Keratinocyte (primary cell): Measurements from ENCODE around the gene GPHB5. TPM values are rescaled to one million over a fixed set of nuclear protein-coding genes. Genes with fewer than 3 reads are reported as not detected.

Source experiments
- DNase-seq: peaks from one replicate; pipeline ENCODE4 v3.0.0-alpha.2; 2011; ENCODE audit warnings: low read depth, missing footprints, low spot score
- FAIRE-seq: peaks from 2 replicates; lab custom pipeline; 2011; peaks lifted over from hg19 to GRCh38; lab: Jason Lieb, UNC
- H2AFZ ChIP-seq: 2 replicates; pipeline ENCODE4 v1.6.0; 2012; ENCODE audit warnings: low read length, control low read depth, inconsistent platforms; ENCODE audit not compliant: control insufficient read depth
- H3K27ac ChIP-seq: 2 replicates; pipeline ENCODE4 v1.5.1; 2011; ENCODE audit warnings: low read length; ENCODE audit not compliant: control insufficient read depth, insufficient read depth
- H3K27me3 ChIP-seq: 3 replicates; pipeline ENCODE4 v1.6.0; 2011; ENCODE audit warnings: low read length; ENCODE audit not compliant: control insufficient read depth, insufficient read depth; ENCODE audit errors: extremely low read depth
- H3K36me3 ChIP-seq, 2 experiments: 2 replicates in 1 of 2; 3 replicates in 1 of 2; pipeline ENCODE4 v1.5.1; 2011; ENCODE audit warnings: low read length in 2 of 2, mild to moderate bottlenecking in 1 of 2; ENCODE audit not compliant: control insufficient read depth in 2 of 2, insufficient read depth in 2 of 2; ENCODE audit errors: extremely low read depth in 1 of 2
- H3K4me1 ChIP-seq: 3 replicates; pipeline ENCODE4 v1.5.1; 2011; ENCODE audit warnings: low read length; ENCODE audit not compliant: control insufficient read depth, insufficient read depth; ENCODE audit errors: extremely low read depth
- H3K4me2 ChIP-seq: 3 replicates; pipeline ENCODE4 v1.6.0; 2011; ENCODE audit warnings: low read depth, low read length; ENCODE audit not compliant: control insufficient read depth, insufficient read depth; ENCODE audit errors: extremely low read depth
- H3K4me3 ChIP-seq, 3 experiments: fragments of 200-600 bp in 1 of 3; sonication (generic) in 1 of 3; 2 replicates in 2 of 3; 3 replicates in 1 of 3; pipeline ENCODE4 v1.5.1; 2011 to 2016; ENCODE audit warnings: low read length in 3 of 3, mild to moderate bottlenecking in 3 of 3, control low read depth in 2 of 3, inconsistent platforms in 1 of 3, low read depth in 1 of 3, mixed read lengths in 1 of 3, mixed run types in 1 of 3, moderate library complexity in 1 of 3; ENCODE audit not compliant: control insufficient read depth in 2 of 3, insufficient read depth in 2 of 3; ENCODE audit errors: extremely low read depth in 1 of 3
- H3K79me2 ChIP-seq: 2 replicates; pipeline ENCODE4 v1.6.0; 2012; ENCODE audit warnings: low read length; ENCODE audit not compliant: control insufficient read depth, insufficient read depth
- H3K9ac ChIP-seq: 3 replicates; pipeline ENCODE4 v1.6.0; 2011; ENCODE audit warnings: low read length; ENCODE audit not compliant: control insufficient read depth, insufficient read depth; ENCODE audit errors: extremely low read depth
- H3K9me1 ChIP-seq: 3 replicates; pipeline ENCODE4 v1.6.0; 2011; ENCODE audit warnings: low read length; ENCODE audit not compliant: control insufficient read depth, insufficient read depth; ENCODE audit errors: extremely low read depth
- H3K9me3 ChIP-seq: 2 replicates; pipeline ENCODE4 v1.5.1; 2012; ENCODE audit warnings: low read depth, low read length; ENCODE audit not compliant: control insufficient read depth
- H4K20me1 ChIP-seq: 3 replicates; pipeline ENCODE4 v1.6.0; 2011; ENCODE audit warnings: low read length; ENCODE audit not compliant: control insufficient read depth, insufficient read depth; ENCODE audit errors: extremely low read depth
- CTCF ChIP-seq, 3 experiments: IDR thresholded peaks in 1 of 3; conservative IDR thresholded peaks in 1 of 3; optimal IDR thresholded peaks in 1 of 3; 2 replicates in 2 of 3; 3 replicates in 1 of 3; pipeline versions ENCODE3 to v1.5.1; 2011; ENCODE audit warnings: low read length in 3 of 3, mild to moderate bottlenecking in 3 of 3, moderate library complexity in 2 of 3, control low read depth in 1 of 3, inconsistent platforms in 1 of 3; ENCODE audit not compliant: insufficient read depth in 2 of 3; ENCODE audit errors: extremely low read depth in 1 of 3
- EZH2 ChIP-seq: IDR thresholded peaks from one replicate; pipeline ENCODE4 v1.6.1; 2012; ENCODE audit warnings: inconsistent platforms, mild to moderate bottlenecking, low read length, moderate library complexity
- dilution Hi-C: fragments of 300-500 bp; cut with MboI; formaldehyde crosslinking; loops from one replicate; pipeline ENCODE4 v1.7.0; 2020; ENCODE audit warnings: low sequenced_read_pairs; ENCODE audit not compliant: extremely low pct_ligation_motif_present
- polyA minus RNA-seq, 3 experiments: library from RNA; depleted of rRNA, polyadenylated mRNA; stranded (reverse); fragments of >200 nt; gene quantifications; 1 replicate in 1 of 3; 2 replicates in 1 of 3; 3 replicates in 1 of 3; pipeline ENCODE4 v1.2.3, GENCODE V29; 2011
- polyA plus RNA-seq, 5 experiments: library from polyadenylated mRNA; depleted of rRNA in 3 of 5; stranded (reverse) in 3 of 5; stranded (forward) in 1 of 5; unstranded in 1 of 5; fragments of >200 nt; gene quantifications; 1 replicate in 1 of 5; 2 replicates in 3 of 5; 3 replicates in 1 of 5; pipeline versions ENCODE4 v1.2.1 to v1.2.3, GENCODE V29; 2011 to 2012; ENCODE audit warnings: missing spikeins in 2 of 5, low read depth in 1 of 5, low replicate concordance in 1 of 5

Gene GPHB5, protein sequence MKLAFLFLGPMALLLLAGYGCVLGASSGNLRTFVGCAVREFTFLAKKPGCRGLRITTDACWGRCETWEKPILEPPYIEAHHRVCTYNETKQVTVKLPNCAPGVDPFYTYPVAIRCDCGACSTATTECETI
- not detected in 3 replicates for polyA plus RNA-seq
- polyA plus RNA-seq (2011; ENCODE audit: low read depth), result not detected
- polyA plus RNA-seq (2011; cell fraction: cytosol; rRNA removed), result not detected in 2 replicates
- polyA plus RNA-seq (2011; cell fraction: nucleus; rRNA removed), result not detected in 2 replicates
- polyA plus RNA-seq (2012; ENCODE audit: low replicate concordance), result not detected in 2 replicates
- polyA minus RNA-seq, result not detected in 3 replicates
- polyA minus RNA-seq (2011; cell fraction: cytosol; rRNA and poly(A)+ RNA removed), result not detected
- not detected in 2 replicates for polyA minus RNA-seq (2011; cell fraction: nucleus; rRNA and poly(A)+ RNA removed)

DNA sequence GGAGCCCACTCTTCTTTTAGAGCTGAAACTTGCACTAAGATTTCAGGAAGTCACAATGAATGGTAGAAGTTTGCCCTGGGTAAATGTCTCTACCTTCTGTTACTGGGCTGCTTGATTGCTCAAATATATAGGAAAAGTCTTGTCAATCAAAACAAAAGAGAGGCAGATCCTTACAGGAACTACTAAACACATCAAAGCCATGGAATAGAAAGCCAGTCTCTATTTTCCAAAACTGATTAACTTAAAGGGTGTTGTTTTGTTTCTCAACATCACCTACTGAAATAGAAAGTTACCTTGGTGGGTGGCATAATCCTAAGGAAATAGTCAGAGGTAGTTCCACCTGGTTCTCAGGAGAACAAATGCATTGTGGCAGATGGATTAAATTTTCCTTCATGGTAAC is at the start of gene GPHB5:
TSS of gene GPHB5 (minus strand) at position 101 of the 400 bp plus-strand sequence. CDS start 1,086 bp downstream, outside the sequence.
- no peaks in the 10 kb centered on the region for H3K4me1 ChIP-seq
- H3K9ac ChIP-seq, result no peak within 1 kb of the TSS
- H3K27me3 ChIP-seq, result no peaks in the 10 kb centered on the region
- no peaks in the 10 kb centered on the region for H3K36me3 ChIP-seq
- no peaks in the 10 kb centered on the region for H4K20me1 ChIP-seq
- H3K9me3 ChIP-seq, result no peaks in the 10 kb centered on the region
- no peak within 1 kb of the TSS for H2AFZ ChIP-seq
- H3K4me3 ChIP-seq, result no peak within 1 kb of the TSS
- DNase-seq (no peak), FAIRE-seq (no peak)
- dilution Hi-C loops, result no loop called here
- no peak within 1 kb of the TSS for H3K4me2 ChIP-seq
- no peaks in the 10 kb centered on the region for H3K9me1 ChIP-seq
- H3K79me2 ChIP-seq, result no peaks in the 10 kb centered on the region
- no peak within 1 kb of the TSS for H3K27ac ChIP-seq
- no peak for TF ChIP-seq CTCF (optimal IDR thresholded peaks at IDR 0.05 in 1 of 3, IDR thresholded peaks at IDR 0.05 in 1 of 3, conservative IDR thresholded peaks at IDR 0.05 in 1 of 3; ENCODE audit: extremely low read depth in 1 of 3, insufficient read depth in 2 of 3, low read length in 3 of 3)
- TF ChIP-seq EZH2, result no peak

DNA sequence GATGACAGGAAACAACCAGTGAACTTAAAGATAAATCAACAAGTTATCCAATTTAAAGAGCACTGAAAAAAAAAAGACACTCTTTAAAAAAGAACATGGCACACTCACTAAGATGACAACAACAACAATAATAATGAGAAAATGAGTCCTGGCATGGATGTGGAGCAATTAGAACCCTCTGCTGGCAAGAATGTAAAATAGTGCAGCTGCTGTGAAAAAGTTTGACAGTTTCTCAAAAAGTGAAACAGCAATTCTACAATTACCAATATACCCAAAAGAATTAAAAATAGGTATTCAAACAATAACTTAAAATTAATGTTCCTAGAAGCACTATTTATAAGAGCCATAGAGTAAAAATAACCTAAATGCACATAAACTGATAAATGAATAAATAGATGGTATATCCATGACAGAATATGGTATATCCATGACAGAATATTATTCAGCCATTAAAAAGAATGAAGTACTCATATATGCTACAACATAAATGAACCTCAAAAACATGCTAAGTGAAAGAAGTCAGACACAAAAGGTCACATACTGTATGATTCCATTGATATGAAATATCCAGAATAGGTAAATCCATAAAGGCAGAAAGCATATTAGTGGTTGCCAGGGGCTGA is 49.1 kb upstream of the GPHB5 start:
- H3K27ac ChIP-seq, result no peak overlapping the region
- dilution Hi-C loops, result no loop called here
- H3K36me3 ChIP-seq, result no peaks in the 10 kb centered on the region
- H3K4me1 ChIP-seq, result no peaks in the 10 kb centered on the region
- no peak overlapping the region for H3K4me3 ChIP-seq
- no peak for TF ChIP-seq EZH2
- no peak for TF ChIP-seq CTCF (optimal IDR thresholded peaks at IDR 0.05 in 1 of 3, IDR thresholded peaks at IDR 0.05 in 1 of 3, conservative IDR thresholded peaks at IDR 0.05 in 1 of 3; ENCODE audit: extremely low read depth in 1 of 3, insufficient read depth in 2 of 3, low read length in 3 of 3)
- no peaks in the 10 kb centered on the region for H3K9me3 ChIP-seq
- no peaks in the 10 kb centered on the region for H3K27me3 ChIP-seq
- H3K9me1 ChIP-seq, result no peaks in the 10 kb centered on the region
- no peak overlapping the region for H3K4me2 ChIP-seq
- H2AFZ ChIP-seq, result no peak overlapping the region
- no peak overlapping the region for H3K9ac ChIP-seq
- DNase-seq (no peak), FAIRE-seq (no peak)
- no peaks in the 10 kb centered on the region for H4K20me1 ChIP-seq
- H3K79me2 ChIP-seq, result no peaks in the 10 kb centered on the region
